Activated naive CD8-positive, alpha-beta T cell treated with anti-CD3 and anti-CD28 coated beads, Interleukin-2, amount 10 ng/mL, durations not matched to agents 7 days and 5 days (primary cell): ENCODE data around the gene ZDBF2. TPM values are rescaled to one million over a fixed set of nuclear protein-coding genes. Genes with fewer than 3 reads are reported as not detected.
"Not testable (repeated sequence)": the region's sequence is repeated elsewhere in the genome, so short reads cannot be mapped to it uniquely, and the experiment has no call there.

Source experiments
- ATAC-seq: fragments of 150-1000 bp; cut with Tn5 transposase; one replicate; pipeline ENCODE4 v1.10.0; 2021; ENCODE audit warnings: low read depth, moderate library complexity
- POLR2A ChIA-PET: fragments of 350-600 bp; sonication (Branson Sonifier 250); formaldehyde crosslinking; loops from one replicate; lab custom pipeline; 2021; ENCODE audit warnings: antibody characterized with exemption; lab: Charles Lee
- DNase-seq: peaks from one replicate; pipeline ENCODE4 v3.0.0; 2021
- H3K27ac Mint-ChIP-seq: one replicate; pipeline ENCODE4 v1.8.0; 2022; ENCODE audit warnings: mild to moderate bottlenecking, mixed read lengths
- H3K27me3 Mint-ChIP-seq: one replicate; pipeline ENCODE4 v1.8.0; 2022; ENCODE audit warnings: mild to moderate bottlenecking, moderate library complexity, mixed read lengths
- H3K36me3 Mint-ChIP-seq: one replicate; pipeline ENCODE4 v1.8.0; 2021; ENCODE audit warnings: mild to moderate bottlenecking, mixed read lengths
- H3K4me1 Mint-ChIP-seq: one replicate; pipeline ENCODE4 v1.8.0; 2021; ENCODE audit warnings: mixed read lengths
- H3K4me3 Mint-ChIP-seq: one replicate; pipeline ENCODE4 v1.8.0; 2022; ENCODE audit warnings: mild to moderate bottlenecking, moderate library complexity, mixed read lengths
- H3K9me3 Mint-ChIP-seq: one replicate; pipeline ENCODE4 v1.8.0; 2021; ENCODE audit warnings: mixed read lengths
- total RNA-seq, 2 experiments: library from RNA; stranded (reverse); gene quantifications; one replicate each; pipeline ENCODE4 v1.2.3, GENCODE V29; 2021

ZDBF2 gene
- total RNA-seq, 2 experiments from 2014 or later: 10.7 to 12.8 TPM

GRCh38 chr2:206250041-206250897 lies 24.2 kb upstream of the ZDBF2 start:
- Mint-ChIP-seq H3K27me3 (peaks cover 53% of the 10 kb centered on the region), H3K4me3 (peak overlapping the region; percentile 87), H3K36me3 (peaks cover 2% of the 10 kb centered on the region), H3K9me3 (no peaks in the 10 kb centered on the region), H3K27ac (no peak overlapping the region), H3K4me1 (peaks cover 4% of the 10 kb centered on the region)
- POLR2A ChIA-PET: no interaction called here
- DNase-seq (no peak), ATAC-seq (peak; percentile 63)

GRCh38 chr2:206253125-206253776 lies 21.2 kb upstream of the ZDBF2 start:
- Mint-ChIP-seq H3K27me3 (peaks cover 61% of the 10 kb centered on the region), H3K9me3 (no peaks in the 10 kb centered on the region), H3K4me1 (peaks cover 4% of the 10 kb centered on the region), H3K4me3 (no peak overlapping the region), H3K27ac (no peak overlapping the region), H3K36me3 (peaks cover 2% of the 10 kb centered on the region)
- no peak for ATAC-seq
- POLR2A ChIA-PET: no interaction called here
- DNase-seq: no peak

GRCh38 chr2:206253777-206254166 lies 20.7 kb upstream of the ZDBF2 start:
- no peak overlapping the region for H3K27ac Mint-ChIP-seq
- H3K9me3 Mint-ChIP-seq: no peaks in the 10 kb centered on the region
- peaks cover 2% of the 10 kb centered on the region for H3K36me3 Mint-ChIP-seq
- DNase-seq (no peak), ATAC-seq (no peak)
- H3K27me3 Mint-ChIP-seq: peaks cover 57% of the 10 kb centered on the region
- peaks cover 4% of the 10 kb centered on the region for H3K4me1 Mint-ChIP-seq
- H3K4me3 Mint-ChIP-seq: no peak overlapping the region
- POLR2A ChIA-PET: no interaction called here

GRCh38 chr2:206255003-206255402 lies 19.5 kb upstream of the ZDBF2 start:
- DNase-seq: no peak
- Mint-ChIP-seq H3K36me3 (peaks cover 2% of the 10 kb centered on the region), H3K27ac (no peak overlapping the region), H3K27me3 (peaks cover 64% of the 10 kb centered on the region), H3K4me3 (no peak overlapping the region), H3K4me1 (peaks cover 6% of the 10 kb centered on the region), H3K9me3 (no peaks in the 10 kb centered on the region)
- no peak for ATAC-seq
- POLR2A ChIA-PET: no interaction called here

- POLR2A ChIA-PET: no interaction called here
- Mint-ChIP-seq H3K9me3 (no peaks in the 10 kb centered on the region), H3K27me3 (peaks cover 68% of the 10 kb centered on the region), H3K36me3 (peaks cover 2% of the 10 kb centered on the region), H3K4me1 (peaks cover 6% of the 10 kb centered on the region), H3K27ac (no peak overlapping the region), H3K4me3 (no peak overlapping the region)
- ATAC-seq (no peak), DNase-seq (no peak)
Observed at GRCh38 chr2:206256706-206257205, 17.7 kb upstream of the ZDBF2 start.

- H3K4me3 Mint-ChIP-seq: no peak overlapping the region
- peaks cover 6% of the 10 kb centered on the region for H3K4me1 Mint-ChIP-seq
- H3K36me3 Mint-ChIP-seq: peaks cover 2% of the 10 kb centered on the region
Observed at GRCh38 chr2:206257350-206257749, 17.1 kb upstream of the ZDBF2 start.

GRCh38 chr2:206257861-206258260 lies 16.6 kb upstream of the ZDBF2 start:
- DNase-seq: no peak

More at GRCh38 chr2:206257350-206257749, 17.1 kb upstream of the ZDBF2 start:
- Mint-ChIP-seq H3K27ac (no peak overlapping the region), H3K27me3 (peaks cover 69% of the 10 kb centered on the region), H3K9me3 (no peaks in the 10 kb centered on the region)
- ATAC-seq (no peak), DNase-seq (no peak)
- POLR2A ChIA-PET: no interaction called here

GRCh38 chr2:206258615-206259014 lies 15.8 kb upstream of the ZDBF2 start:
- H3K36me3 Mint-ChIP-seq, H3K4me1 Mint-ChIP-seq, POLR2A ChIA-PET, H3K4me3 Mint-ChIP-seq, ATAC-seq, H3K9me3 Mint-ChIP-seq, DNase-seq, H3K27ac Mint-ChIP-seq: not testable (repeated sequence)
- H3K27me3 Mint-ChIP-seq: peaks cover 71% of the 10 kb centered on the region

More at GRCh38 chr2:206257861-206258260, 16.6 kb upstream of the ZDBF2 start:
- Mint-ChIP-seq H3K36me3 (peaks cover 2% of the 10 kb centered on the region), H3K9me3 (no peaks in the 10 kb centered on the region), H3K27ac (no peak overlapping the region), H3K4me1 (peaks cover 6% of the 10 kb centered on the region), H3K27me3 (peaks cover 69% of the 10 kb centered on the region), H3K4me3 (no peak overlapping the region)
- no peak for ATAC-seq
- POLR2A ChIA-PET: no interaction called here

GRCh38 chr2:206259376-206260187 lies 14.9 kb upstream of the ZDBF2 start:
- DNase-seq (no peak), ATAC-seq (no peak)
- Mint-ChIP-seq H3K9me3 (no peaks in the 10 kb centered on the region), H3K4me1 (peaks cover 11% of the 10 kb centered on the region), H3K36me3 (no peaks in the 10 kb centered on the region), H3K27ac (no peak overlapping the region), H3K4me3 (peak overlapping the region; percentile 16), H3K27me3 (peaks cover 75% of the 10 kb centered on the region)
- POLR2A ChIA-PET: no interaction called here

GRCh38 chr2:206260188-206261012 lies 14.1 kb upstream of the ZDBF2 start:
- H3K9me3 Mint-ChIP-seq: no peaks in the 10 kb centered on the region

GRCh38 chr2:206263959-206264603 lies 10.4 kb upstream of the ZDBF2 start:
- ATAC-seq (no peak), DNase-seq (no peak)
- peaks cover 11% of the 10 kb centered on the region for H3K4me1 Mint-ChIP-seq
- no peaks in the 10 kb centered on the region for H3K36me3 Mint-ChIP-seq
- no peaks in the 10 kb centered on the region for H3K9me3 Mint-ChIP-seq
- peaks cover 87% of the 10 kb centered on the region for H3K27me3 Mint-ChIP-seq
- no peak overlapping the region for H3K4me3 Mint-ChIP-seq
- no peak overlapping the region for H3K27ac Mint-ChIP-seq
- POLR2A ChIA-PET: no interaction called here

More at GRCh38 chr2:206260188-206261012, 14.1 kb upstream of the ZDBF2 start:
- ATAC-seq: peak; percentile 45
- no peak for DNase-seq
- Mint-ChIP-seq H3K4me3 (no peak overlapping the region), H3K27ac (no peak overlapping the region), H3K36me3 (no peaks in the 10 kb centered on the region), H3K4me1 (peaks cover 11% of the 10 kb centered on the region), H3K27me3 (peaks cover 76% of the 10 kb centered on the region)
- POLR2A ChIA-PET: no interaction called here
